GM21576 (cell line): ENCODE data around the gene VAV3.

Experiments used
- ATAC-seq: cut with Tn5 transposase; IDR thresholded peaks from one replicate; pipeline ENCODE4 v1.9.1; 2021; ENCODE audit warnings: mild to moderate bottlenecking, moderate library complexity; ENCODE audit not compliant: unreplicated experiment

The VAV3 gene

GRCh38 chr1:107604825-107605224, 360.2 kb downstream of the VAV3 start:
- ATAC-seq = no peak

DNA sequence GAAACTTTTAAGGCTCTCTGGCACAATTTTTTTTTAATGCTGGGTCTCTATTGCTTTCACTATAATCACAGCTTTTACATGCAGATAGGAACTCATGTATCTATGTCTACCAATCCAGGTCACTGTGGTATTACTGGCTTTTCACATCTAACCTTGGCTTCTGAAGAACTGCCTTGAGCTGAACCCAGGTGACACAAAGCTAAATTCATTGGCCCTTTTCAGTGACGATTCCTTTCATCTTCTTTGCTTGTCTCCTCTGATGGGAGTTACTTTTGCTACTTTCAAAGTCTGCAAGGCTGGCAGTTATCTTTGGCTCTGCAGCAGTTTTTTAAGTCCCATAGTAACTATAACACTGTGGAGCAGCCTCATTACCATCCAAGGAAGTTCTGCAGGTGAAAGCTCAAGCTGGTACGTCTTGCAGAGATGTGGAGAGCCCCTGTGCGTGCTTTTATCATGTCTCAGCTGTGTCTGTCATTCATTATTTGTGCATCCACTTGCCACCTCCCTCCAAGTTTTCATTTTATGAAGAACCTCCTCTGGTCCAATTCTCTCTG, 364.3 kb downstream of the VAV3 start:
- ATAC-seq = no peak

DNA sequence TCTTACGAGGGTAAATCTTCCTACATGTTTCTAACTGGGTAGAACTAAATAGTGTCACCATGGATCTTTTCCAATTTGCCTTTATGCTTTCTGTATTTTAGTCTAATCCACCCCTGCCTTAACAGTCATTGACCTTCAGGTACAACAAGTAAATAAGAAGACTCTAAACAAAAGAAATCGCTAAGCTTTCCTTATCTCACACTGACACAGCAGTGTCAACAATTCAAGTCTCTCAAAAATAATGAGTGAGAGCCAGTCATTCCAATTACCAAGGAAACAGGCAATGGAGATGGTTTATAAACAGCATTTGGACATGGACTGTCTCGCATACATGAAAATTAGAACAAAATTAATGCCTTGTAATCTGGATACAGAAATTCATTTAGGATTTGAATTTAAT, 365.8 kb downstream of the VAV3 start:
- no peak for ATAC-seq

DNA sequence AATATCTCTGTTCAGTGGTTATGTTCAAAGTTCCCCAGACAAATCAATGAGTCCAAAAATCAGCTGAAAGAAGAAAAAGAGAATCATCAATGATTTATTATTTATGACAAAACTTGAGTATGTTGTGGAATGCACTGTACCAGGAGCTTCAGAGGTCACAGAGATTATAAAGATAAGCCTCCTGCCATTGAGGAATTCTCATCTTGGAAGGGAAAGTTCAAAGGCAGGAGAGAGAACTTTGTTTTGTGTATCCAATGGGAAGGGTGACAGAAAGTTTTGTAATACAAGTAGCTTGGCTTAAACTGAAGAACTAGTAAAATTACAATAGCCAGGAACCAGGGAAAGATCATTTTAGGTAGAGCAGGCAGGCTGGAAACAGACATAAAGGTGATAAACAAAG, 367.7 kb downstream of the VAV3 start:
- no peak for ATAC-seq

DNA sequence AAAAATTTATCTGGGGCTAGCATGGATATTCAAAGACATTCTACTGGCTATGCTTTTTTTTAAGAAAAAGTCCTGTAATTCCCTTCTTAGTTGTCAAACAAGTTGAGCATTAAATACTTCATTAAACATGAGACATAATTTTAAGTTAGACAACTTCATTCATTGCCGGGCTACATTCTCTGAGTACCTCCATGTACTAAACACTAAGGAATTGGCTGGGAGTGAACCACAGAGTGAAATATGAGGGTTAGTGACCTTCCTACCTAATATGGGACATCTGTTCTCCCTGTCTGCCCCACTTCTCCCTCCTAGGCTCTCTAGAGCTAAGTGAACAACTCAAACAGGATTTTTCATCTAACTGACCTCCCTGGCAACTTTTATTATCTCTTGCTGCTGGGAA, 370.4 kb downstream of the VAV3 start:
- no peak for ATAC-seq

GRCh38 chr1:107593501-107594209, 371.3 kb downstream of the VAV3 start:
- no peak for ATAC-seq

GRCh38 chr1:107590900-107591622, 373.9 kb downstream of the VAV3 start:
- ATAC-seq = peak; percentile 80

- no peak for ATAC-seq
Measured at GRCh38 chr1:107590087-107590486, 374.9 kb downstream of the VAV3 start.

GRCh38 chr1:107588321-107588720, 376.7 kb downstream of the VAV3 start:
- no peak for ATAC-seq

DNA sequence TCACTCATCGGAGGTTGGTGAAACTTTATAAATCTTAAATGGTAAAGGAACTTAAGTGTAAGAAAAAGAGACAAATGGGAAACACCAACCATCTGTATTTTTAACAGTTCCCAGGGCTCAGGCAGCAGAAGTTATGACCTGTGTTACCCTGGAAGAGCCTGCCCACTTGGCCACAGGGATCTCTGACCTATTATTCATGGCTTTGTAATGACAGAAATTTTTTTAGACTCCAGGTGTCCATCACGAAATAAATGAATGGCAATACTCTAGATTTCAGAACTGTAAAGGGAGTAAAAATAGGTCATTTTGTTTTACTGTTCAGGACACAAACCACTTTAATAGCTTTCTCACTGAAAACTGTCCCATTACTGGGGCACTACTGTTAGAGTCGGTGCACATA, 389.8 kb downstream of the VAV3 start:
- ATAC-seq = no peak

DNA sequence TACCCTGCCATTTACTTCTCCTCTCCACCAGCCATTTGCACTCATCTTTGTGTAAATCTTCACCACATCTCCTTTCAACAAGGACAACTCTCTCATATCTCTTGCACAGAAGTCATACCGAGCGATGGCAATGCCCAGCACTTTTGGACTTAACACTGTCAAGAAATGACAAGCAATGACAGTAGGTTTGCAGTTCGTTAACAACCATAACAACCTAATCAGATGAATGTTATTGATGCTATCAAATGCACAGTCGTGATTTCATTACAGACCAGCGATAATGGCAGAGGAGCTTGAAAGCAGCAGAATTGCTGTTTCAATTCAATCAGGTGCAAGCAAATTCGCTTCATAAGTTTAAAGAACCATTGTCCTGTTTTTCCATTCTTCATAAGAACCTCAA, 390.9 kb downstream of the VAV3 start:
- ATAC-seq = no peak

DNA sequence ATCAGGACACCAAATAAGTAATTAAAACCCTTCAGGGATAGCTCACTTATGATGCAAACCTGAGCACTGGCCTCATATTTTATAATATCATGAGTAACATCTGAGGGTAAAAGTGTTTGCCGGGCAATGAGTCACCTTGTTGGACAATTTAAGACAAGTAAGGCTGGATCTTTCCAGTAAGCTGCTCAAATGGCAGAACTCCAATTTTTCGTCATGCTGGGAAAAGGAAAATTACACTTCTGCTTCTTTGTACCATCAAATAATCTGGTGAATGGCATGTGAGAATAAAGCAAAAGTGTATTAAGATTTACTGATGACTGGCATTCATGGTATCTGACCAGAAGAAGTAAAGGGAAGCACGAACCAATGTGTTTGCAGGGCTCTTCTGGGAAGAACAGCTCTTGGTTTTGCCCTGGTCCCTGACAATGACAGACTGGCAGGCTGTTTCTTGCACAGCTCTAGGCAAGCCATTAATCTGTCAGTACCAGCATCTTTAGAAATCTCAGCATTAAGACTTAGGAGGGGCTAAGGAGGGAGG, 392.2 kb downstream of the VAV3 start:
- no peak for ATAC-seq

GRCh38 chr1:107570768-107571167, 394.2 kb downstream of the VAV3 start:
- ATAC-seq = no peak

- no peak for ATAC-seq
Measured at GRCh38 chr1:107563441-107563840, 401.5 kb downstream of the VAV3 start.

- ATAC-seq = no peak
Measured at GRCh38 chr1:107559881-107560280, 405.1 kb downstream of the VAV3 start.

DNA sequence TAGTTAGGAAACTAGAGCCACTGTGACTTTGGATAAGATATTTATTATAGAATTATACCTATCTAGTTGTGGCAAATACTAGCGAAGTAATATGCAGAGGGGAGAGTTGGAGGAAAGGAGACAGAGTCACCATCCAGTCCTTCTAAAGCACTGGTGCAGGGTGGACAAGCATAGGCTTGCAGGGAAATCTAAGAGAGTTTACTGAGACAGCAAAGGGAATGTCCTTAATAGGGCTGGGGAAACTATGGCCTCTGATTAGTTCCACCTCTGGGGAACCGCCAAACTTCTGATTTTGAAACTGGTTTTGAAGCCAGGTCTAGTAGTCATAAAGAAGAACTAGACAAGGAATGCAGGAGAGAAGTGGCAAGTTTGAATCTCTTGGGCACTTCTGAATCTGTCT, 407.9 kb downstream of the VAV3 start:
- ATAC-seq = no peak

- no peak for ATAC-seq
Measured at GRCh38 chr1:107555578-107555977, 409.4 kb downstream of the VAV3 start.

DNA sequence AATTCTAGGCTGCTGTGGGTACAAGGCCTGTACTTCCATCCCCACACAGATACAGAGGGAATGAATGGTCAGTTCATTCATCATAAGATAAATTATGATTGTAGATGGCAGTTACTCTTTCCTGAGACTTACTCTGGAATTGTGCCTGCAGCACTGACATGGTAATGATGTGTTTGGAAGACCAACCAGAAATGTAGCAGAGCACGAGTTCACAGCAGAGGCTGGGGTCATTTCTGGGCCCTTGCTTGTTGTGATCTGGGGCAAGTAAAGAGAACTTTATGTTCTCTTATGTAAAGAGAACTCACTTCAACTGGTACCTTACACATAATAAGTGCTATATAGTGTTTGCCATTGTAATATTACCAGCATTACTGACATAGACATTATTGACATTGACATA, 412.2 kb downstream of the VAV3 start:
- ATAC-seq = no peak

DNA sequence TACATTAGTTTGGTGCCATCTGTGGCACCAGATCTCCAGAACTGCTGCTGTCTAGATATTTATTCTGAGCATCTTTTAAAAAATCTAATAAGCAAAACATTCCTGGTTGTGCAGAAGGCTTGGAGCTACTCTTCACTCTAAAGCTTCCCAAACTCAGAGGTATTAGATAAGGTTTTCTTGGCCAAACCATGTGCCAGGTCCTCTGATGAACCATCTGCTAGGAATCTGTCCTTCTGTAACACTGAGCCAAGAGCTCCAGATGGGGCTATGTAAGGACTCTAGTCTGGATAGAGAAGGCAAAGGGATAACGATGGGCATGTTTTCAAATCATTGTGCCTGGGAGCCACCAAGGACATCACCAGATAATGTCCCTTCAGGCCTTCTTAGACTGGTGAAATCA, 413.5 kb downstream of the VAV3 start:
- ATAC-seq = no peak

DNA sequence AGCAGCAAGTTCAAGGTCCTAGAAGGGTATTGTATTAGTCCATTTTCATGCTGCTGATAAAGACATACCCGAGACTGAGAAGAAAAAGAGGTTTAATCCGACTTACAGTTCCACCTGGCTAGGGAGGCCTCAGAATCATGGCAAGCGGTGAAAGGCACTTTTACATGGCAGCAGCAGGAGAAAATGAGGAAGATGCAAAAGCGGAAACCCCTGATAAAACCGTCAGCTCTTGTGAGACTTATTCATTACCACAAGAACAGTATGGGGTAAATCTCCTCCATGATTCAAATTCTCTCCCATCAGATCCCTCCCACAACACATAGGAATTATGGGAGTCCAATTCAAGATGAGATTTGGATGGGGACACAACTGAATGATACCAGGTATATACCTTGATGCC, 414.6 kb downstream of the VAV3 start:
- no peak for ATAC-seq

- no peak for ATAC-seq
Measured at GRCh38 chr1:107549152-107549810, 415.7 kb downstream of the VAV3 start.

DNA sequence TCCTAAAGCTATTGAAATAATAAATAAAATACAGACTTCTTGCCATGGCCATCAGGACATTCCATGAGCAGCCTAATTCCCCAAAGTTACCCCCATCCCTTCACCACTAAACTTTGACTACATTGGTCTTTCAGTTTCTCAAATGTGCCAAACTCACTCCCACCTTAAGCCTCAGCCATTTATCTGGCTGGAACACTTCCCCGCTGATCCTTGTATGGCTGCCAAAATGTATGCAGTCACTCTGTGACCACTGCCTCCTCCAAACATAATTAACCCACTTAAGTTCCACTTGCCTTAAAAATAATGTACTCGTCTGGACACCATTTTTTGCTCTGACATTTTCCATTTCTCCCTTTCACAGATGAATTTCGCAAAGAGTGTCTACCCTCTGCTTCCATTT, 416.7 kb downstream of the VAV3 start:
- ATAC-seq = no peak
